Keratinocyte (primary cell): ENCODE measurements around the gene DIP2C. TPM values are rescaled to one million over a fixed set of nuclear protein-coding genes. Genes with fewer than 3 reads are reported as not detected.

Experiments
- DNase-seq: peaks from one replicate; pipeline ENCODE4 v3.0.0-alpha.2; 2011; ENCODE audit warnings: low read depth, missing footprints, low spot score
- FAIRE-seq: peaks from 2 replicates; lab custom pipeline; 2011; peaks lifted over from hg19 to GRCh38; lab: Jason Lieb, UNC
- H2AFZ ChIP-seq: 2 replicates; pipeline ENCODE4 v1.6.0; 2012; ENCODE audit warnings: low read length, control low read depth, inconsistent platforms; ENCODE audit not compliant: control insufficient read depth
- H3K27ac ChIP-seq: 2 replicates; pipeline ENCODE4 v1.5.1; 2011; ENCODE audit warnings: low read length; ENCODE audit not compliant: control insufficient read depth, insufficient read depth
- H3K27me3 ChIP-seq: 3 replicates; pipeline ENCODE4 v1.6.0; 2011; ENCODE audit warnings: low read length; ENCODE audit not compliant: control insufficient read depth, insufficient read depth; ENCODE audit errors: extremely low read depth
- H3K36me3 ChIP-seq, 2 experiments: 2 replicates in 1 of 2; 3 replicates in 1 of 2; pipeline ENCODE4 v1.5.1; 2011; ENCODE audit warnings: low read length in 2 of 2, mild to moderate bottlenecking in 1 of 2; ENCODE audit not compliant: control insufficient read depth in 2 of 2, insufficient read depth in 2 of 2; ENCODE audit errors: extremely low read depth in 1 of 2
- H3K4me1 ChIP-seq: 3 replicates; pipeline ENCODE4 v1.5.1; 2011; ENCODE audit warnings: low read length; ENCODE audit not compliant: control insufficient read depth, insufficient read depth; ENCODE audit errors: extremely low read depth
- H3K4me2 ChIP-seq: 3 replicates; pipeline ENCODE4 v1.6.0; 2011; ENCODE audit warnings: low read depth, low read length; ENCODE audit not compliant: control insufficient read depth, insufficient read depth; ENCODE audit errors: extremely low read depth
- H3K4me3 ChIP-seq, 3 experiments: fragments of 200-600 bp in 1 of 3; sonication (generic) in 1 of 3; 2 replicates in 2 of 3; 3 replicates in 1 of 3; pipeline ENCODE4 v1.5.1; 2011 to 2016; ENCODE audit warnings: low read length in 3 of 3, mild to moderate bottlenecking in 3 of 3, control low read depth in 2 of 3, inconsistent platforms in 1 of 3, low read depth in 1 of 3, mixed read lengths in 1 of 3, mixed run types in 1 of 3, moderate library complexity in 1 of 3; ENCODE audit not compliant: control insufficient read depth in 2 of 3, insufficient read depth in 2 of 3; ENCODE audit errors: extremely low read depth in 1 of 3
- H3K79me2 ChIP-seq: 2 replicates; pipeline ENCODE4 v1.6.0; 2012; ENCODE audit warnings: low read length; ENCODE audit not compliant: control insufficient read depth, insufficient read depth
- H3K9ac ChIP-seq: 3 replicates; pipeline ENCODE4 v1.6.0; 2011; ENCODE audit warnings: low read length; ENCODE audit not compliant: control insufficient read depth, insufficient read depth; ENCODE audit errors: extremely low read depth
- H3K9me1 ChIP-seq: 3 replicates; pipeline ENCODE4 v1.6.0; 2011; ENCODE audit warnings: low read length; ENCODE audit not compliant: control insufficient read depth, insufficient read depth; ENCODE audit errors: extremely low read depth
- H3K9me3 ChIP-seq: 2 replicates; pipeline ENCODE4 v1.5.1; 2012; ENCODE audit warnings: low read depth, low read length; ENCODE audit not compliant: control insufficient read depth
- H4K20me1 ChIP-seq: 3 replicates; pipeline ENCODE4 v1.6.0; 2011; ENCODE audit warnings: low read length; ENCODE audit not compliant: control insufficient read depth, insufficient read depth; ENCODE audit errors: extremely low read depth
- EZH2 ChIP-seq: IDR thresholded peaks from one replicate; pipeline ENCODE4 v1.6.1; 2012; ENCODE audit warnings: inconsistent platforms, mild to moderate bottlenecking, low read length, moderate library complexity
- dilution Hi-C: fragments of 300-500 bp; cut with MboI; formaldehyde crosslinking; loops from one replicate; pipeline ENCODE4 v1.7.0; 2020; ENCODE audit warnings: low sequenced_read_pairs; ENCODE audit not compliant: extremely low pct_ligation_motif_present
- polyA plus RNA-seq, 5 experiments: library from polyadenylated mRNA; depleted of rRNA in 3 of 5; stranded (reverse) in 3 of 5; stranded (forward) in 1 of 5; unstranded in 1 of 5; fragments of >200 nt; gene quantifications; 1 replicate in 1 of 5; 2 replicates in 3 of 5; 3 replicates in 1 of 5; pipeline versions ENCODE4 v1.2.1 to v1.2.3, GENCODE V29; 2011 to 2012; ENCODE audit warnings: missing spikeins in 2 of 5, low read depth in 1 of 5, low replicate concordance in 1 of 5
- TF ChIP-seq, protein P1 (sequence below), 3 experiments: IDR thresholded peaks in 1 of 3; conservative IDR thresholded peaks in 1 of 3; optimal IDR thresholded peaks in 1 of 3; 2 replicates in 2 of 3; 3 replicates in 1 of 3; pipeline versions ENCODE3 to v1.5.1; 2011; ENCODE audit warnings: low read length in 3 of 3, mild to moderate bottlenecking in 3 of 3, moderate library complexity in 2 of 3, control low read depth in 1 of 3, inconsistent platforms in 1 of 3; ENCODE audit not compliant: insufficient read depth in 2 of 3; ENCODE audit errors: extremely low read depth in 1 of 3

DIP2C gene
- polyA plus RNA-seq, 1 donor (not counting 4 experiments of a cell fraction or from before 2014, with no cell fraction given): 1.3 TPM

DNA sequence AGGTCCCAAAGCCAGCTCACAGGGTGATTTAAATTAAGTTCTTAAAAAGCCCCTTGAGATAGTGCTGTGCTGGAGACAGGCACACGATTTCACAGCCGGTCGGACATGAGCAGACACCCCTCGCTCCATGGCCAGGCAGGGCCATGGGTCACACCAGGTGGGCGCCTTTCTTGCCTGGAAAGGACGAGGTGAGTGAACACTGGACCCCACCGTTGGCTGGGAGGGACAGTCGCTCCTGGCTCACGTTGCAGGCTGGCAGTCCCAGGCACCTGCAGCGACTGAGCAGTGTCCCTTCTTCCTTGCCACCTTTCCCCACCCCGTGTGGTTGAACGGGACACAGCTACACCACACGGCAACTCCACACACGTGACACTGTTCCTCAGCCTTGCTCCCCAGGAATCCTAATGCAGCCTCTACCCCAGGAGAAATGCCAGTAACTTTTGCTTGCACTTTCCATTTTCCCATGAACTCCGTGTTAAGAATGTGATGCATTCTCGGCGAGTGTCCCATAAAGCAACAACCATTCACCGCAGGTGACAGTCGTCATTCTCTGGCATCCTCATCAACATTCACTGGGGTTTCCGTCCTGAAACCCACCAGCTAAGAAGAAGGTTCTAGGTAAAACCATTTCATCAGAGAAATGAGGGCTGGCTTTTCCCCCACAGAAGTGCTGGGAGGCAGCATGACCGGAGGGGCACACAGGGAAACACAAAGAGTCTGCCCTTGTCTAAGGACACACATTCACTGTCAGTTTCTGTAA lies 336.8 kb downstream of the DIP2C start:
- Histone ChIP-seq H3K27me3 (no peaks in the 10 kb centered on the region), H3K4me1 (no peaks in the 10 kb centered on the region), H3K9ac (no peak overlapping the region), H3K4me2 (no peak overlapping the region), H3K9me1 (no peaks in the 10 kb centered on the region), H3K27ac (no peak overlapping the region), H4K20me1 (no peaks in the 10 kb centered on the region), H3K9me3 (no peaks in the 10 kb centered on the region), H3K4me3 (no peak overlapping the region), H3K36me3 (peaks cover 0 to 2% of the 10 kb centered on the region in 2 experiments), H2AFZ (no peak overlapping the region), H3K79me2 (no peaks in the 10 kb centered on the region)
- DNase-seq (no peak), FAIRE-seq (no peak)
- dilution Hi-C loops: no loop called here
- no peak for TF ChIP-seq EZH2
- TF ChIP-seq, protein P1, sequence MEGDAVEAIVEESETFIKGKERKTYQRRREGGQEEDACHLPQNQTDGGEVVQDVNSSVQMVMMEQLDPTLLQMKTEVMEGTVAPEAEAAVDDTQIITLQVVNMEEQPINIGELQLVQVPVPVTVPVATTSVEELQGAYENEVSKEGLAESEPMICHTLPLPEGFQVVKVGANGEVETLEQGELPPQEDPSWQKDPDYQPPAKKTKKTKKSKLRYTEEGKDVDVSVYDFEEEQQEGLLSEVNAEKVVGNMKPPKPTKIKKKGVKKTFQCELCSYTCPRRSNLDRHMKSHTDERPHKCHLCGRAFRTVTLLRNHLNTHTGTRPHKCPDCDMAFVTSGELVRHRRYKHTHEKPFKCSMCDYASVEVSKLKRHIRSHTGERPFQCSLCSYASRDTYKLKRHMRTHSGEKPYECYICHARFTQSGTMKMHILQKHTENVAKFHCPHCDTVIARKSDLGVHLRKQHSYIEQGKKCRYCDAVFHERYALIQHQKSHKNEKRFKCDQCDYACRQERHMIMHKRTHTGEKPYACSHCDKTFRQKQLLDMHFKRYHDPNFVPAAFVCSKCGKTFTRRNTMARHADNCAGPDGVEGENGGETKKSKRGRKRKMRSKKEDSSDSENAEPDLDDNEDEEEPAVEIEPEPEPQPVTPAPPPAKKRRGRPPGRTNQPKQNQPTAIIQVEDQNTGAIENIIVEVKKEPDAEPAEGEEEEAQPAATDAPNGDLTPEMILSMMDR (optimal IDR thresholded peaks at IDR 0.05 in 1 of 3, IDR thresholded peaks at IDR 0.05 in 1 of 3, conservative IDR thresholded peaks at IDR 0.05 in 1 of 3; ENCODE audit: extremely low read depth in 1 of 3, insufficient read depth in 2 of 3, low read length in 3 of 3): no peak

DNA sequence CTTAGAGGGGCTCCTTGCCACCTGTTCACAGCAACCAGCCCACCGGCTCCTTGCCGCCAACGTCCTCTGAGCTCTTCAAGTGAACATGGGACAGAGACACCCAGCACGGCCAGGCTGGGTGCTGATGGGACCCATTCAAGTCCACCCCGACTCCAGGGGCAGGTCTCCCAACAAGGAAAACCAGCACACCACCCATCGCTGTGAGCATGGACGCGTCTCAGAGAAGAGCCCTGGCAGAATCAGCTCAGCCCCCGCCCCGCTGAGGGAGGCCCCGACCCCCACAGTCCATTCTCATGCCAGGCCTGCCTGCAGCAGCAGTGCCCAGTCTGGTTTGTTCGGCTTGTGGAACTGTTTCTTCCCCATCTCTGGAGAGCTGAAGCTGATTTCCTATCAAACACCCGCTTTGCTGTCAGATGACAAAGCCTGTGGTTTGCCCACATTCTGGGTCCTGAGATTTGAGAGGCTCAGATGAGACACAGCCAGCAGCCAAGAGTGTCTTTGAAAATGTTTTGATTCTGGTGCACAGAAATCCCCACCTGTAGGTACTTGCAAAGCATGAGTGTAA lies 337.6 kb downstream of the DIP2C start:
- dilution Hi-C loops: no loop called here
- TF ChIP-seq, protein P1 (optimal IDR thresholded peaks at IDR 0.05 in 1 of 3, IDR thresholded peaks at IDR 0.05 in 1 of 3, conservative IDR thresholded peaks at IDR 0.05 in 1 of 3; ENCODE audit: extremely low read depth in 1 of 3, insufficient read depth in 2 of 3, low read length in 3 of 3): no peak
- no peak for TF ChIP-seq EZH2
- Histone ChIP-seq H3K9ac (no peak overlapping the region), H3K27me3 (no peaks in the 10 kb centered on the region), H3K36me3 (peaks cover 0 to 2% of the 10 kb centered on the region in 2 experiments), H3K9me1 (no peaks in the 10 kb centered on the region), H4K20me1 (no peaks in the 10 kb centered on the region), H3K79me2 (no peaks in the 10 kb centered on the region), H3K9me3 (no peaks in the 10 kb centered on the region), H3K4me1 (no peaks in the 10 kb centered on the region), H2AFZ (no peak overlapping the region), H3K4me3 (no peak overlapping the region), H3K27ac (no peak overlapping the region), H3K4me2 (no peak overlapping the region)
- DNase-seq (no peak), FAIRE-seq (no peak)
